Stomach (tissue), 4 donors: Measurements from ENCODE around the gene HPD.

Experiments used
- POLR2A ChIP-seq, 4 donors: fragments of 450-650 bp; IDR thresholded peaks; one replicate each; pipeline ENCODE4 v1.6.1; 2016; ENCODE audit warnings: antibody characterized with exemption in 4 of 4, control low read depth in 2 of 4, mild to moderate bottlenecking in 1 of 4, moderate library complexity in 1 of 4
- POLR2AphosphoS5 ChIP-seq, 3 donors: sonication (generic); formaldehyde crosslinking; IDR thresholded peaks; one replicate each; pipeline ENCODE4 v1.6.1; 2016; ENCODE audit warnings: antibody characterized with exemption in 3 of 3
- TF ChIP-seq, protein P1 (sequence below), 7 experiments: fragments of 450-650 bp in 4 of 7; fragments of 200-600 bp in 3 of 7; sonication (generic) in 3 of 7; IDR thresholded peaks; one replicate each; pipeline ENCODE4 v1.5.1; 2016 to 2019; ENCODE audit warnings: antibody characterized with exemption in 7 of 7, control low read depth in 2 of 7, mild to moderate bottlenecking in 1 of 7

DNA sequence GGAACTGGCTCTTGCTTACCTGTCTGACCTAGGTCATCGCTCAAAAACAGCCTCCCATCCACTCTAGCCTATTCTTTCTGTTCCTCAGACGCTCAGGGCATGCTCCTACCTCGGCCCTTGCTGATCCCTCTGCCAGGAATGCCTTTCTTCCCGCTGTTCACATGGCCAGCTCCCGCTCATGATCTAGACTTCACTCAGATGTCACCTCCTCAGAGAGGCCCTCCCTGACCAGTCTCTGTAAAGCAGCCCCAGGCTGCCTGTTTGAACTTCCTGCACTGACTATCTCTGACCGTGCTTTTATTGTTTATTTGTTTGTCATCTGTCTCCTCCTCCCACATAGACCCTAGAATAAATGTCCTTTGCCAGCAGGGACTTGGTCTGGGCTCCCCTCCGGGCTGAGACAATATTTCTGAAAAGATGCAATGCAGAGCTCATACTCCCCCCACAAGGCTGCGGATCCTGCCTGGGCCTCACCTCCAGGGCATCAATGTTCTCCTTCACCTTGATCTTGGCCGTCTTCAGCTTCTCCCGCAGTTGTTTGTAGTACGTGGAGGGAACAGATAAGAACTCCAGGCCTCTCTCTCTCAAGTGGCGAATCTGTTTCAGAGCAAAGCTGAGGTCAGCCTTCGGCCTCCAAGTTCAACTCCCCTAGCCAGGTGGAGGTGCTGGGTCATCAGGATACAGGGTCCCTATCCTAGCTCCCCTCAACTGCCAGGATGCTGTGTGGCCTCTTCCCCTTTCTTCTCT, 15.2 kb downstream of the HPD start:
- TF ChIP-seq, protein P1, sequence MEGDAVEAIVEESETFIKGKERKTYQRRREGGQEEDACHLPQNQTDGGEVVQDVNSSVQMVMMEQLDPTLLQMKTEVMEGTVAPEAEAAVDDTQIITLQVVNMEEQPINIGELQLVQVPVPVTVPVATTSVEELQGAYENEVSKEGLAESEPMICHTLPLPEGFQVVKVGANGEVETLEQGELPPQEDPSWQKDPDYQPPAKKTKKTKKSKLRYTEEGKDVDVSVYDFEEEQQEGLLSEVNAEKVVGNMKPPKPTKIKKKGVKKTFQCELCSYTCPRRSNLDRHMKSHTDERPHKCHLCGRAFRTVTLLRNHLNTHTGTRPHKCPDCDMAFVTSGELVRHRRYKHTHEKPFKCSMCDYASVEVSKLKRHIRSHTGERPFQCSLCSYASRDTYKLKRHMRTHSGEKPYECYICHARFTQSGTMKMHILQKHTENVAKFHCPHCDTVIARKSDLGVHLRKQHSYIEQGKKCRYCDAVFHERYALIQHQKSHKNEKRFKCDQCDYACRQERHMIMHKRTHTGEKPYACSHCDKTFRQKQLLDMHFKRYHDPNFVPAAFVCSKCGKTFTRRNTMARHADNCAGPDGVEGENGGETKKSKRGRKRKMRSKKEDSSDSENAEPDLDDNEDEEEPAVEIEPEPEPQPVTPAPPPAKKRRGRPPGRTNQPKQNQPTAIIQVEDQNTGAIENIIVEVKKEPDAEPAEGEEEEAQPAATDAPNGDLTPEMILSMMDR (IDR thresholded peaks at IDR 0.05), result no peak
- TF ChIP-seq POLR2AphosphoS5 (IDR thresholded peaks at IDR 0.05) (no peak), POLR2A (IDR thresholded peaks at IDR 0.05) (no peak)
